NT2/D1 (cell line): ENCODE results near the gene IGF2BP2.
A peak's percentile ranks its signal among the peaks of the same experiment; 100 is the strongest.
"Not testable (repeated sequence)": the region's sequence is repeated elsewhere in the genome, so short reads cannot be mapped to it uniquely, and the experiment has no call there.

ENCODE experiments used
- DNase-seq: peaks from one replicate; pipeline ENCODE4 v3.0.0-alpha.2; 2011; ENCODE audit warnings: low read depth, low spot score
- H3K27me3 ChIP-seq: 2 replicates; pipeline ENCODE4 v1.6.0; 2011; ENCODE audit warnings: mild to moderate bottlenecking; ENCODE audit not compliant: insufficient read length, insufficient read depth
- H3K36me3 ChIP-seq: 2 replicates; pipeline ENCODE4 v1.6.1; 2011; ENCODE audit warnings: mild to moderate bottlenecking, low read length, mixed read lengths; ENCODE audit not compliant: insufficient read depth, insufficient read length
- H3K4me1 ChIP-seq: 2 replicates; pipeline ENCODE4 v1.5.1; 2011; ENCODE audit not compliant: insufficient read depth, insufficient read length
- H3K4me3 ChIP-seq: 2 replicates; pipeline ENCODE4 v1.5.1; 2011; ENCODE audit warnings: low read depth; ENCODE audit not compliant: insufficient read length
- H3K9ac ChIP-seq: 2 replicates; pipeline ENCODE4 v1.6.0; 2011; ENCODE audit warnings: low read depth; ENCODE audit not compliant: insufficient read length
- H3K9me3 ChIP-seq: 2 replicates; pipeline ENCODE4 v1.5.1; 2011; ENCODE audit warnings: mild to moderate bottlenecking, low read length; ENCODE audit not compliant: insufficient read depth
- SUZ12 ChIP-seq: IDR thresholded peaks from 2 replicates; pipeline ENCODE4 v1.6.1; 2011; ENCODE audit not compliant: insufficient read length, insufficient read depth; ENCODE audit errors: extremely low read depth
- YY1 ChIP-seq: IDR thresholded peaks from 2 replicates; pipeline ENCODE4 v1.6.1; 2011; ENCODE audit not compliant: insufficient read length, insufficient read depth
- ZNF274 ChIP-seq: IDR thresholded peaks from 2 replicates; pipeline ENCODE4 v1.6.1; 2011; ENCODE audit warnings: mild to moderate bottlenecking, low read depth, low read length

IGF2BP2 gene

GRCh38 chr3:185648396-185648795 lies 176.4 kb downstream of the IGF2BP2 start:
- Histone ChIP-seq H3K36me3 (peaks cover 81% of the 10 kb centered on the region), H3K4me3 (no peak overlapping the region), H3K4me1 (peaks cover 19% of the 10 kb centered on the region), H3K9me3 (no peaks in the 10 kb centered on the region), H3K27me3 (no peaks in the 10 kb centered on the region), H3K9ac (no peak overlapping the region)
- TF ChIP-seq ZNF274 (no peak), SUZ12 (no peak)
- no peak for DNase-seq

DNA sequence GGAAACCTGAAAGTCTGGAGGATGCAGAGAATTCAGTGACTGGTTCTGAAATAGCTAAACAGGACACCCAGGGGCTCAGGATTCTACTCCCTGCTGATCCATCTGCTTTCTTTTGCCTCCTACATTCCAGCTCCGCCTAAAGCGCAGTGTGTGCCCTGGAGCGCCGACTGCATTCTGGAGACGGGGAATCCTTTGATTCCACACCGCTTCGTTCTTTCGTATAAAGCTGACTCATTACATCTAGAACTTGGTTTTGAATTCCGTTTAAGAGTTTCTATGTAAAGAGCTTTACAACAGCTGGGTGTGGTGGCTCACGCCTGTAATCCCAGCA lies 177.0 kb downstream of the IGF2BP2 start:
- peaks cover 81% of the 10 kb centered on the region for H3K36me3 ChIP-seq
- H3K9me3 ChIP-seq: no peaks in the 10 kb centered on the region
- no peak for DNase-seq
- TF ChIP-seq ZNF274: no peak
- TF ChIP-seq YY1: no peak
- no peak for TF ChIP-seq SUZ12
- no peaks in the 10 kb centered on the region for H3K27me3 ChIP-seq
- H3K4me3 ChIP-seq: no peak overlapping the region
- peaks cover 19% of the 10 kb centered on the region for H3K4me1 ChIP-seq
- H3K9ac ChIP-seq: peak overlapping the region; percentile 27

DNA sequence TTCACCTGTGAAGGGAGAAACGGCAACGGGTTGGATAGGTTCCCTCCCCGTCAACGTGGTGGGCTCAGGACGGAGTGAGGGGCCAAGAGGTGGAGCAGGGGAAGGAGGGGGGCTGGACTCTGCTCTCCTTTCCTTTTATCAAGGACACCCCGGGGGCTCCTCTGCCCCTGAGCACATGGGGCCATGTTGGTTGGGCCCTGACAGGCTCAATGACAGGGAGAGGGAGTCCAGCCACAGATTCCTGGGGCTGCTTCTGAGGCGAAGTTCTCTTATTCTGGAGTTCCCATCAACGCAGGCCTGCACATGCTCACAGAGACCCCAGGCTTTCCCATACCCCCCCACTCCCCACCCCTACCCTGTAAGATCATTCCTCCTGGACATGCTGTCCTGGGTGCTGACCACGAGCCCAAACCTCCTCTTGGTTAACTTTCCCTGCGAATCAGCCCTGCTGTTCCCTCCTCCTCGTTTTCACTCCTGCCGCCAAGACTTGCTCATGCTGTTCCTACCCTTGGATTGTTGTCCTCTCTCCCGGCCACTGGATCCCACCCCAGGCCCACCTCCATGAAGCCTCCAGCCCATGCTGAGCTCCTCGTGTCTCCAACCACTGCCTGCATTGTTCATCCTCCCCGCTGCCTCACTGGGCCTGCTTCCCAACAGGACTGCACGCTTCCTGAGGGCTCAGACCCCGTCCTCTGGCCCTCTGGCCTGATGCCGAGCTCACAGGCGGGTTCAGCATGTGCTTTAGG lies 177.5 kb downstream of the IGF2BP2 start:
- H3K4me1 ChIP-seq: peaks cover 19% of the 10 kb centered on the region
- no peaks in the 10 kb centered on the region for H3K9me3 ChIP-seq
- H3K27me3 ChIP-seq: no peaks in the 10 kb centered on the region
- TF ChIP-seq SUZ12 (no peak), YY1 (no peak), ZNF274 (no peak)
- no peak overlapping the region for H3K4me3 ChIP-seq
- H3K36me3 ChIP-seq: peaks cover 81% of the 10 kb centered on the region
- H3K9ac ChIP-seq: peak overlapping the region; percentile 27
- DNase-seq: no peak

- H3K4me3 ChIP-seq: no peak overlapping the region
Observed at GRCh38 chr3:185646382-185647133, 178.3 kb downstream of the IGF2BP2 start.

DNA sequence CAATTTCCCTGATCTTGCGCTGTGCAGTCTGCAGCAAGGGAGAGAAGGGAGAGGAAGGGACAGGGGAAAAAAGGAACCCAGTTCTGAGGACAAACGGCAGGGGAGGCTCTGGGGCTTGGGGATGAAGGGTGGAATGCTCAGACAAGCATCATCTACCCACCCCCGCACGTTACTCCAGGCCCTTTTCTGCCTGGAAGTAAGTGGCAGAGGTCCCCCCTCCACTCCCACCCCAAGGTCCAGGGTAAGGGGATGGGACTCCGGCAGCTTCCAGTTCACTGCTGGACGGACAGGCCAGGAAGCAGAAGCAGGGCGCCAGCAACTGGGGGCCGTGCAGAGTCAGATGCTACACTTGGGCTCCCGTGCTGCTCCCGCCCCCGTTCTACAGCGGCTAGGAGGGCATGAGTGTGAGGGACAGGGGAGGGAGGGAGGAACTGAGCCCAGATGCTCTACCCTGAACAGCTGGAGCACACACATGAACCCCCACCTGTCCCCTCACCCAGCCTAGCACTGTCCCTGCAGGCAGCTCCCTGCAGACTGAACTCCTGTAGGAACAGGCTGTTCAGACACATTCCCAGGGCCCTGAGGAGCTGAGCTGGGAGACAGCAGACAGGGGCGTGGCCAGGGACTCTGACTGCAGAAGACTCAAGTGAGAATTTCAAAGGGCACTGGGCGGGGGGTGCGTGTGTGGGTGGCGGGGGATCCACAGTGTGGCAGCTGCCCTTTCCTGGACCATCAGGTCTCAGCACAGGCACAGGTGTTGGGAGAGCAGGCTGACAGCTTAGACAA lies 179.1 kb downstream of the IGF2BP2 start:
- no peak overlapping the region for H3K4me3 ChIP-seq
- peak overlapping the region; percentile 14 for H3K9ac ChIP-seq
- peaks cover 19% of the 10 kb centered on the region for H3K4me1 ChIP-seq
- H3K27me3 ChIP-seq: no peaks in the 10 kb centered on the region
- TF ChIP-seq SUZ12 (no peak), YY1 (no peak), ZNF274 (no peak)
- no peak for DNase-seq
- no peaks in the 10 kb centered on the region for H3K9me3 ChIP-seq
- peaks cover 73% of the 10 kb centered on the region for H3K36me3 ChIP-seq

More at GRCh38 chr3:185646382-185647133, 178.3 kb downstream of the IGF2BP2 start:
- peaks cover 19% of the 10 kb centered on the region for H3K4me1 ChIP-seq
- no peaks in the 10 kb centered on the region for H3K27me3 ChIP-seq
- peak overlapping the region; percentile 26 for H3K9ac ChIP-seq
- H3K9me3 ChIP-seq: no peaks in the 10 kb centered on the region
- no peak for DNase-seq
- H3K36me3 ChIP-seq: peaks cover 80% of the 10 kb centered on the region
- TF ChIP-seq SUZ12 (no peak), YY1 (no peak), ZNF274 (no peak)

DNA sequence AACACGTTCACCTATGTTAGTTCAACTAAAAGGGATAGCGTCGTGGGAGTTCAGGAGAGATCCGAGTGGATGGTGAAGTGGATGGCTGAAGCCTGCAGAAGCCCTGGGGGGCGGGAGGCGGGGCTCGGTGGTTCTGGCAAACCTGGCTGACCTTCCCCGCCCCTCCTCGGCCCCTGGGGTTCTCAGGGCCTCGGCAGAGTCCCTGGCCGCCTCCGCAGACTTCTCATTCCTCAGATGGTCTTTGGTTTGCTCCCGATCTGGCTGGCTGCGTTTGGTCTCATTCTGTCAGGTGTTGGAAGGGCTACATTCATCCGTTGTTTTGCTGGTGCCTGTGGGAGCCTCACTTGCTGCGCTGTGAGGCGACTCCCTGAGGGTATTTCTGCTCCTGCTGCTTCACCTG lies 179.7 kb downstream of the IGF2BP2 start:
- Histone ChIP-seq H3K4me1 (peaks cover 19% of the 10 kb centered on the region), H3K36me3 (peaks cover 67% of the 10 kb centered on the region)
- not testable (repeated sequence) for H3K9ac ChIP-seq, H3K27me3 ChIP-seq, H3K9me3 ChIP-seq, DNase-seq, H3K4me3 ChIP-seq

DNA sequence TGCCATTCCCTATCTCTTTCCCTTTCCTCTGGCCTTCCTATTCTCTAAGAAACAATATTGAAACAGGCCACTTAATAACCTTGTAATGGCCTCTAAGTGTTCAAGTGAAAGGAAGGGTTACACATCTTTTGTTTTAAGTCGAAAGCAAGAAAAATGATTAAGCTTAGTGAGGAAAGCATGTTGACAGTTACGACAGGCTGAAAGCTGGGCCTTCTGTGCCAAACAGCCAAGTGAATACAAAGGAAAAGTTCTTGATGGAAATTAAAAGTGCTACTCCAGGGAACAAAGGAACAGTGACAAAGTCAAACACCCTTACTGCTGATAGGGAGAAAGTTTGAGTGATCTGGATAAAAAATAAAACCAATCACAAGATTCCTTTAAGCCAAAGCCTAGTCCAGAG lies 184.5 kb downstream of the IGF2BP2 start:
- Histone ChIP-seq H3K9me3 (no peaks in the 10 kb centered on the region), H3K4me3 (no peak overlapping the region), H3K9ac (no peak overlapping the region), H3K36me3 (peaks cover 28% of the 10 kb centered on the region), H3K4me1 (peaks cover 1% of the 10 kb centered on the region), H3K27me3 (no peaks in the 10 kb centered on the region)
- TF ChIP-seq SUZ12 (no peak), YY1 (no peak), ZNF274 (no peak)
- no peak for DNase-seq
